DMS79 treated with DMSO at 0.1 percent for 48 hours (cell line): Measurements from ENCODE around the gene AKAP13.
"Not testable (repeated sequence)": the region's sequence is repeated elsewhere in the genome, so short reads cannot be mapped to it uniquely, and the experiment has no call there.

Source experiments
- DNase-seq: peaks from one replicate; lab custom pipeline; 2025; lab: John Stamatoyannopoulos, UW

The AKAP13 gene

GRCh38 chr15:85625166-85625830 lies 244.9 kb downstream of the AKAP13 start:
- no peak for DNase-seq

- DNase-seq: no peak
Observed at GRCh38 chr15:85625856-85626255, 245.5 kb downstream of the AKAP13 start.

- DNase-seq: no peak
Observed at GRCh38 chr15:85627213-85627935, 247.0 kb downstream of the AKAP13 start.

- no peak for DNase-seq
Observed at GRCh38 chr15:85630311-85630710, 249.9 kb downstream of the AKAP13 start.

GRCh38 chr15:85631018-85631417 lies 250.6 kb downstream of the AKAP13 start:
- no peak for DNase-seq

GRCh38 chr15:85632014-85632413 lies 251.6 kb downstream of the AKAP13 start:
- no peak for DNase-seq

- DNase-seq: no peak
Observed at GRCh38 chr15:85633859-85634258, 253.5 kb downstream of the AKAP13 start.

GRCh38 chr15:85636351-85636750 lies 255.9 kb downstream of the AKAP13 start:
- DNase-seq: no peak

- no peak for DNase-seq
Observed at GRCh38 chr15:85639752-85640381, 259.5 kb downstream of the AKAP13 start.

GRCh38 chr15:85642065-85642692 lies 261.8 kb downstream of the AKAP13 start:
- DNase-seq: no peak

- DNase-seq: no peak
Observed at GRCh38 chr15:85642693-85643066, 262.3 kb downstream of the AKAP13 start.

- no peak for DNase-seq
Observed at GRCh38 chr15:85646538-85647091, 266.2 kb downstream of the AKAP13 start.

- DNase-seq: no peak
Observed at GRCh38 chr15:85649372-85649771, 269.0 kb downstream of the AKAP13 start.

- DNase-seq: no peak
Observed at GRCh38 chr15:85651548-85651947, 271.1 kb downstream of the AKAP13 start.

GRCh38 chr15:85652457-85652856 lies 272.1 kb downstream of the AKAP13 start:
- DNase-seq: no peak

- no peak for DNase-seq
Observed at GRCh38 chr15:85657132-85657531, 276.7 kb downstream of the AKAP13 start.

GRCh38 chr15:85658816-85659215 lies 278.4 kb downstream of the AKAP13 start:
- no peak for DNase-seq

GRCh38 chr15:85661859-85662258 lies 281.5 kb downstream of the AKAP13 start:
- DNase-seq: no peak

GRCh38 chr15:85665677-85666076 lies 285.3 kb downstream of the AKAP13 start:
- DNase-seq: not testable (repeated sequence)

- DNase-seq: peak; percentile 5
Observed at GRCh38 chr15:85667491-85668424, 287.4 kb downstream of the AKAP13 start.

- no peak for DNase-seq
Observed at GRCh38 chr15:85671156-85671555, 290.8 kb downstream of the AKAP13 start.
